HUES6 (cell line): Measurements from ENCODE around the gene FAM228B.
A peak's percentile ranks its signal among the peaks of the same experiment; 100 is the strongest.
"Not testable (repeated sequence)": the region's sequence is repeated elsewhere in the genome, so short reads cannot be mapped to it uniquely, and the experiment has no call there.

ENCODE experiments used
- H3K27ac ChIP-seq: 2 replicates; pipeline ENCODE4 v1.7.0; 2013; ENCODE audit warnings: low read depth, mild to moderate bottlenecking, low read length, inconsistent platforms
- H3K27me3 ChIP-seq: 2 replicates; pipeline ENCODE4 v1.6.1; 2013; ENCODE audit warnings: low read length; ENCODE audit not compliant: control insufficient read depth, insufficient read depth
- H3K36me3 ChIP-seq: 2 replicates; pipeline ENCODE4 v1.6.1; 2013; ENCODE audit warnings: low read length; ENCODE audit not compliant: control insufficient read depth, insufficient read depth
- H3K4me1 ChIP-seq: 2 replicates; pipeline ENCODE4 v1.6.1; 2013; ENCODE audit warnings: low read length; ENCODE audit not compliant: control insufficient read depth, insufficient read depth
- H3K4me3 ChIP-seq: 2 replicates; pipeline ENCODE4 v1.5.1; 2013; ENCODE audit warnings: low read depth, low read length
- H3K9ac ChIP-seq: one replicate; pipeline ENCODE4 v1.6.1; 2013; ENCODE audit warnings: mild to moderate bottlenecking, low read length
- H3K9me3 ChIP-seq: 2 replicates; pipeline ENCODE4 v1.6.1; 2013; ENCODE audit warnings: low read depth, low read length; ENCODE audit not compliant: control insufficient read depth, insufficient read depth

Gene FAM228B

DNA sequence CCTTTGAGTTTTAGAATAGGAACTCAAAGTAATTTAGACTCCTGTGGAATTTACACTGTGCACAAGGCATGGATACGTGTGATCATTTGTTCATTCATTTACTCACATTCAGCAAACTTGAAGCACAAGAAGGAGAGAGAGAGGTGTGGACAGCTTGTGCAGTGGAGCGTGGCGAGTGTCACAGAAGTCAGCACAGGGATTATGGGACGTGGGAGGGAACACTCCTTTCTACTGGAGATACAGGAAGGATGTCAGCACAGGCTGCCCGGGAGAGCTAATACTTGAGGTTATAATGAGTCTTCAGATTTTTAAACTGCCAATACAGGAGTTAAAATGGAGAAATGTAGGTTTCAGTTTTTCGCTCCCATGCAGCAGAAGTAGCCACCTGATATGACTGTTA, 58.6 kb downstream of the FAM228B start:
- Histone ChIP-seq H3K27ac (no peak overlapping the region), H3K4me3 (no peak overlapping the region), H3K9me3 (no peaks in the 10 kb centered on the region), H3K27me3 (no peaks in the 10 kb centered on the region), H3K36me3 (no peaks in the 10 kb centered on the region), H3K4me1 (peaks cover 3% of the 10 kb centered on the region; the same call in 1 of the 2 replicates), H3K9ac (no peak overlapping the region)

DNA sequence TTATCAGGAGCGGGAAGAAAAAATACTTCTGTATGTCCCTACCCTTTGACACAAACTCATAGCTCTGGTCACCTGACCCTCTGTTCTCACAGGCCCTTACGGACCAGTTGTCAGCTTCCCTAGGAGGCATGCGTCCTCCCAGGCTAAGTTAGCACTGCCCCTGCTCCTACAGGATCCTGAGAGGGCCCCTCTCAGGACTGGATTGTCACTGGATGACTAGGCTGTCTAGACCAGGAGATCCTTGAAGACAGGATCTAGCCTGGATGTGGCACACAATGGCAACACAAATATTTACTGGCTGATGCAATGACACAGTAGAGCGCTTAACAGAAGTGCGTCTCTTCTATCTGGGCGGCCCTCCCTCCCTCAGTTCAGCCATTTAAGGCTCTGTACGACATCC, 59.2 kb downstream of the FAM228B start:
- Histone ChIP-seq H3K4me3 (no peak overlapping the region), H3K27ac (no peak overlapping the region), H3K4me1 (peaks cover 3% of the 10 kb centered on the region; the same call in 1 of the 2 replicates), H3K27me3 (no peaks in the 10 kb centered on the region), H3K36me3 (no peaks in the 10 kb centered on the region), H3K9me3 (no peaks in the 10 kb centered on the region), H3K9ac (no peak overlapping the region)

DNA sequence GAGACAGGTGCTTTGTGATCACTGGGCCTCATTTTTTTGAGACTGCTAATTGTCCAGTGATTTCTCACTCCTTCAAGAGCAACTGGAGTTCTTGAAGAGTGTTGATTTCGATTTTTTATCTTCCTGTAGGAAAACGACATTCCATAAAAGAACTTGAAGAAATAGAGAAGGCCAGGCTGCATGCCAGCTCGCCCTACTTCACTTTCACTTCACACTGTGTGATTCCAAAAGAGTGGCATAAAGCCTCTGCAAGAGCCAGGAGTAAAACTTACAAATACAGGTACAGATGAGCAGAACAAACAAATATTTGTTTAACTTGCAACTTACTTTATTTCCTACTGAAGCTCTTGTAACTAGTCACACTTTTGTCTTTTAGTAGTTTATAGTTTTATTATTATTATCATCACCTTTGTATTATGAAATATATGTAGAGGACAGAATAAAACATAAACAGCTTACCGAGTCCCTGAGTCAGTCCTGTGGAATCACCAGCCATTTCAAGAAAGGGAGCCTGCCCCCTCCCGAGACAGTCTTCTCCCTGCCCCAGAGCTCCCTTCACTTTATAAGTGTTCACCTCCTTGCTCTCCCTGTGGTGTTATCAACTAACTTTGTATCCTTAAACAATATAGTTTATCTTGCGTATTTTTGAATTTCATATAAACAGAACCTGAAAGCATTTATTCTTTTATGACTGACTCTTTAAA, 60.2 kb downstream of the FAM228B start:
- no peak overlapping the region for H3K9ac ChIP-seq
- no peaks in the 10 kb centered on the region for H3K9me3 ChIP-seq
- H3K4me1 ChIP-seq = peaks cover 3% of the 10 kb centered on the region; the same call in 1 of the 2 replicates
- H3K27ac ChIP-seq = no peak overlapping the region
- no peak overlapping the region for H3K4me3 ChIP-seq
- H3K36me3 ChIP-seq = no peaks in the 10 kb centered on the region
- H3K27me3 ChIP-seq = no peaks in the 10 kb centered on the region

GRCh38 chr2:24189551-24189950, 66.3 kb downstream of the FAM228B start:
- no peaks in the 10 kb centered on the region for H3K36me3 ChIP-seq
- no peak overlapping the region for H3K4me3 ChIP-seq
- H3K27me3 ChIP-seq = no peaks in the 10 kb centered on the region
- H3K9me3 ChIP-seq = no peaks in the 10 kb centered on the region
- no peak overlapping the region for H3K27ac ChIP-seq
- no peak overlapping the region for H3K9ac ChIP-seq
- peaks cover 4% of the 10 kb centered on the region; the same call in 1 of the 2 replicates for H3K4me1 ChIP-seq

GRCh38 chr2:24190503-24190902, 67.2 kb downstream of the FAM228B start:
- Histone ChIP-seq H3K4me3 (no peak overlapping the region), H3K9ac (no peak overlapping the region), H3K36me3 (no peaks in the 10 kb centered on the region), H3K27me3 (no peaks in the 10 kb centered on the region), H3K9me3 (no peaks in the 10 kb centered on the region), H3K27ac (no peak overlapping the region), H3K4me1 (peaks cover 4% of the 10 kb centered on the region; the same call in 1 of the 2 replicates)

DNA sequence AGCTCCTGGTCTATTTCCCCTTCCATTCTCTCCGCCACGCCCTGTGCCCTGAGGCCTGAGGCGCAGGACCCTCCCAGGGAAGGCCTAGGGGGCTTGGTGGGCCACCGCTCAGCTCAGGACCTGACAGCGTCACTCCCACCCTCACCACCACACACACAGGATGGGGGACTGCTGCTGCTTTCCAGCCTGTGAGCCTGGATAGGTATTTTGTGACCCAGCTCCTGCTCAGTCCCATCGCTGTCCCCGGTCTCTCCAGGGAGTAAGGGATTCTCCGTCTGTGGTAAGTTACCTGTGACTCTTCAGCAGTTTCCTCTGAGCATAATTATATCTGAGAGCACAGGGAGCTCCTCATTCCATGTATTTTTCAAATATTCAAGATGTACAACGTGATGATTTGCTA, 67.9 kb downstream of the FAM228B start:
- peaks cover 4% of the 10 kb centered on the region; the same call in 1 of the 2 replicates for H3K4me1 ChIP-seq

GRCh38 chr2:24191848-24192247, 68.6 kb downstream of the FAM228B start:
- Histone ChIP-seq H3K36me3 (no peaks in the 10 kb centered on the region), H3K9me3 (no peaks in the 10 kb centered on the region), H3K27me3 (no peaks in the 10 kb centered on the region), H3K9ac (no peak overlapping the region), H3K4me1 (peaks cover 4% of the 10 kb centered on the region; the same call in 1 of the 2 replicates), H3K27ac (no peak overlapping the region; the same call in 1 of the 2 replicates), H3K4me3 (no peak overlapping the region)

More for the DNA sequence above, 67.9 kb downstream of the FAM228B start:
- H3K36me3 ChIP-seq = no peaks in the 10 kb centered on the region
- H3K27ac ChIP-seq = no peak overlapping the region
- no peaks in the 10 kb centered on the region for H3K27me3 ChIP-seq
- H3K9me3 ChIP-seq = no peaks in the 10 kb centered on the region
- peak overlapping the region; percentile 1 for H3K9ac ChIP-seq
- no peak overlapping the region for H3K4me3 ChIP-seq

DNA sequence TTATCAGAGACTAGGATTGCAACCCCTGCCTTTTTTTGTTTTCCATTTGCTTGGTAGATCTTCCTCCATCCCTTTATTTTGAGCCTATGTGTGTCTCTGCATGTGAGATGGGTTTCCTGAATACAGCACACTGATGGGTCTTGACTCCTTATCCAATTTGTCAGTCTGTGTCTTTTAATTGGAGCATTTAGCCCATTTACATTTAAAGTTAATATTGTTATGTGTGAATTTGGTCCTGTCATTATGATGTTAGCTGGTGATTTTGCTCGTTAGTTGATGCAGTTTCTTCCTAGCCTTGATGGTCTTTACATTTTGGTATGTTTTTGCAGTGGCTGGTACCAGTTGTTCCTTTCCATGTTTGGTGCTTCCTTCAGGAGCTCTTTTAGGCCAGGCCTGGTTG, 73.9 kb downstream of the FAM228B start:
- H3K27me3 ChIP-seq, H3K27ac ChIP-seq, H3K36me3 ChIP-seq, H3K9ac ChIP-seq, H3K9me3 ChIP-seq, H3K4me1 ChIP-seq, H3K4me3 ChIP-seq: not testable (repeated sequence)

GRCh38 chr2:24199968-24200590, 76.8 kb downstream of the FAM228B start:
- Histone ChIP-seq H3K9ac (no peak overlapping the region), H3K4me3 (no peak overlapping the region), H3K27ac (no peak overlapping the region), H3K4me1 (no peaks in the 10 kb centered on the region), H3K9me3 (no peaks in the 10 kb centered on the region), H3K36me3 (0 out of 2 replicates have a peak, but pooled peaks cover 6% of the 10 kb centered on the region), H3K27me3 (no peaks in the 10 kb centered on the region)

DNA sequence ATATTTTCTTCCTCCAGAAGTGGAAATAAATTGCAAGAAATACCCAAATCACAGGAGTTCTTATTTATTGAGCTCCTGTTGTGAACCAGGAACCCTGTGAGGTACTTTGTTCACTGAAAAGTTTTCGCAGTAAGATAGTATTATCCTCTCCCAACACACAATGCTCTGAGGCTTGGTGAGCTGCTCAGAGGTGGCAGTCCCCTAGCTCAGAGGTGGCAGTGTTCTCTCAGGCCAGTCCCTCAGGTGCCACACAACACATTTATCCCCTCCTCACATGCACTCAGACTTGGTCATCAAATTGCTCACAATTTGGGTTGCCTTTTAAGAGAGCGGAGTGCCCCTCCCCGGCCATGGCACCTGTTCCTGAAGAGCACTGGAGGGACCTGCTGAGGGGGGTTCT, 77.5 kb downstream of the FAM228B start:
- no peak overlapping the region for H3K4me3 ChIP-seq
- no peaks in the 10 kb centered on the region for H3K27me3 ChIP-seq
- H3K27ac ChIP-seq = no peak overlapping the region
- no peaks in the 10 kb centered on the region for H3K9me3 ChIP-seq
- H3K36me3 ChIP-seq = 0 out of 2 replicates have a peak, but pooled peaks cover 6% of the 10 kb centered on the region
- H3K4me1 ChIP-seq = no peaks in the 10 kb centered on the region
- no peak overlapping the region for H3K9ac ChIP-seq

DNA sequence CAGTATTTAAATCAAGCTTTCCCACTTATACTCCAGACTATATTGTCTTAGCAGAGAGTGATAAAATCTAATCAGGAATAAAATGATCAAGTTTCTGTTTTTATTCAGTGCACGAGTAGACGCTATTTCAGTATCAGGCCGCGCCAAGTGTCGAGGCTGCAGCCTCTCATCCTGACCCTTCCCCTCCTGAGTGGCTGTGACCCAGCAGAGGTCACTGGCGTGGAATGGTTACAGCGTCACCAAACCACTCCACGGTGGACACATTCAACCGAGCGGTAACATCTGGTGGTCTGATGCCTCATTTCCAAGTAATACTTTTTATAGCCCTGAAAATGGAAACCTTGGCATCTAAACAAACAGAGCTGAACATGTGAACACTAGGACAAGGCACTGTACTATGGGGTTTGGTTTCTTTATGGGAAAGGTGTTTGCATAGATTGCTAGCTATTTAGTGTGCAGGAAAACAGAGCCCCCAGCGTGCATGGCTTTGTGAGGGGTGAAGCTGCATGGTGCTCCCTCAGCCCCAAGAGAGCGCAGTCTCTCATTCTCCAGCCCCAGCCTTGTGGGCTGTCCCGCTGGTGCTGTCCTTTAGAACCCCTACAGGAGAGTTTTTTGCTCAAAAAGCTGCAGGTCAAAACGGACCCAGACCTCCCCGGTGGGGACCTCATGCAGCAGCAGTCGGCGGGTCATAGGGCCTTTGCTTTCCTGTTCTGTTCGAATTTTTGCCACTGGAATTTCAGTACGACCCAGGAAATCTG, 79.9 kb downstream of the FAM228B start:
- no peak overlapping the region for H3K27ac ChIP-seq
- no peaks in the 10 kb centered on the region for H3K9me3 ChIP-seq
- H3K4me1 ChIP-seq = no peaks in the 10 kb centered on the region
- H3K9ac ChIP-seq = no peak overlapping the region
- 0 out of 2 replicates have a peak, but pooled peaks cover 6% of the 10 kb centered on the region for H3K36me3 ChIP-seq
- no peaks in the 10 kb centered on the region for H3K27me3 ChIP-seq
- H3K4me3 ChIP-seq = no peak overlapping the region
